Measurements from ENCODE around the gene PDCD6IP. TPM values are rescaled to one million over a fixed set of nuclear protein-coding genes. Genes with fewer than 3 reads are reported as not detected.
"Not testable (repeated sequence)": the region's sequence is repeated elsewhere in the genome, so short reads cannot be mapped to it uniquely, and the experiment has no call there.

The PDCD6IP gene
- total RNA-seq, 1 donor from 2014 or later, result 184 TPM

- intact Hi-C loops (cut with micrococcal nuclease), result no loop called here
Measured at GRCh38 chr3:33839283-33839682, 40.9 kb downstream of the PDCD6IP start.

GRCh38 chr3:33840179-33840578, 41.7 kb downstream of the PDCD6IP start:
- intact Hi-C loops (cut with micrococcal nuclease), result no loop called here

- intact Hi-C loops (cut with micrococcal nuclease), result no loop called here
Measured at GRCh38 chr3:33848624-33849347, 50.4 kb downstream of the PDCD6IP start.

GRCh38 chr3:33850599-33850998, 52.2 kb downstream of the PDCD6IP start:
- intact Hi-C loops (cut with micrococcal nuclease), result not testable (repeated sequence)

- intact Hi-C loops (cut with micrococcal nuclease), result not testable (repeated sequence)
Measured at GRCh38 chr3:33855407-33855806, 57.0 kb downstream of the PDCD6IP start.

GRCh38 chr3:33855884-33856546, 57.6 kb downstream of the PDCD6IP start:
- intact Hi-C loops (cut with micrococcal nuclease), result no loop called here

GRCh38 chr3:33857701-33858100, 59.3 kb downstream of the PDCD6IP start:
- intact Hi-C loops (cut with micrococcal nuclease), result not testable (repeated sequence)

GRCh38 chr3:33858131-33858530, 59.7 kb downstream of the PDCD6IP start:
- intact Hi-C loops (cut with micrococcal nuclease), result no loop called here

- intact Hi-C loops (cut with micrococcal nuclease), result no loop called here
Measured at GRCh38 chr3:33860373-33861050, 62.1 kb downstream of the PDCD6IP start.

- intact Hi-C loops (cut with micrococcal nuclease), result no loop called here
Measured at GRCh38 chr3:33865133-33865532, 66.7 kb downstream of the PDCD6IP start.

GRCh38 chr3:33868309-33868708, 69.9 kb downstream of the PDCD6IP start:
- intact Hi-C loops (cut with micrococcal nuclease), result no loop called here

GRCh38 chr3:33869977-33870376, 71.5 kb downstream of the PDCD6IP start:
- intact Hi-C loops (cut with micrococcal nuclease), result no loop called here

- intact Hi-C loops (cut with micrococcal nuclease), result no loop called here
Measured at GRCh38 chr3:33874815-33875214, 76.4 kb downstream of the PDCD6IP start.

- intact Hi-C loops (cut with micrococcal nuclease), result no loop called here
Measured at GRCh38 chr3:33875680-33876079, 77.2 kb downstream of the PDCD6IP start.

GRCh38 chr3:33877187-33877586, 78.8 kb downstream of the PDCD6IP start:
- intact Hi-C loops (cut with micrococcal nuclease), result no loop called here

- intact Hi-C loops (cut with micrococcal nuclease), result no loop called here
Measured at GRCh38 chr3:33879540-33879939, 81.1 kb downstream of the PDCD6IP start.

- intact Hi-C loops (cut with micrococcal nuclease), result loop anchor here (5.0 kb wide), 1 partner anchor 381 kb away; no protein-coding TSS in a partner anchor
Measured at GRCh38 chr3:33881156-33882064, 83.0 kb downstream of the PDCD6IP start.

- intact Hi-C loops (cut with micrococcal nuclease), result loop anchor here (5.0 kb wide), 1 partner anchor 380 kb away; no protein-coding TSS in a partner anchor
Measured at GRCh38 chr3:33882296-33882695, 83.9 kb downstream of the PDCD6IP start.

GRCh38 chr3:33883538-33883950, 85.1 kb downstream of the PDCD6IP start:
- intact Hi-C loops (cut with micrococcal nuclease), result loop anchor here (1.0 to 5.0 kb wide), 2 partner anchors 379 to 801 kb away; no protein-coding TSS in a partner anchor

GRCh38 chr3:33883951-33884561, 85.6 kb downstream of the PDCD6IP start:
- intact Hi-C loops (cut with micrococcal nuclease), result loop anchor here (1.0 to 5.0 kb wide), 2 partner anchors 378 to 800 kb away; no protein-coding TSS in a partner anchor

All from T-helper 1 cell treated with Interleukin-12 subunit alpha and Interleukin-12 subunit beta and Interleukin-4 antibody, amounts not matched to agents 30 ng/mL and 1 ng/mL, for 36 hours (primary cell).